Measurements from ENCODE around the gene SLC7A4.
"Not testable (repeated sequence)": the region's sequence is repeated elsewhere in the genome, so short reads cannot be mapped to it uniquely, and the experiment has no call there.

The SLC7A4 gene

GRCh38 chr22:21032037-21032867, at the start of gene SLC7A4:
Gene SLC7A4 (minus strand): TSS chr22:21032561. CDS start chr22:21031812, 749 bp downstream.
- DNase-seq: no peak

GRCh38 chr22:21080435-21081137, 48.2 kb upstream of the SLC7A4 start:
- no peak for DNase-seq

- DNase-seq: no peak
These were observed 47.1 kb upstream of the SLC7A4 start for GRCh38 chr22:21079493-21079892.

- no peak for DNase-seq
These were observed 46.6 kb upstream of the SLC7A4 start for GRCh38 chr22:21078916-21079315.

- no peak for DNase-seq
These were observed 45.6 kb upstream of the SLC7A4 start for GRCh38 chr22:21077884-21078508.

- no peak for DNase-seq
These were observed 44.7 kb upstream of the SLC7A4 start for GRCh38 chr22:21076912-21077625.

- DNase-seq: no peak
These were observed 43.3 kb upstream of the SLC7A4 start for GRCh38 chr22:21075516-21076138.

GRCh38 chr22:21074102-21074715, 41.8 kb upstream of the SLC7A4 start:
- DNase-seq: no peak

GRCh38 chr22:21073482-21073881, 41.1 kb upstream of the SLC7A4 start:
- no peak for DNase-seq

GRCh38 chr22:21073023-21073422, 40.7 kb upstream of the SLC7A4 start:
- DNase-seq: no peak

- not testable (repeated sequence) for DNase-seq
These were observed 39.4 kb upstream of the SLC7A4 start for GRCh38 chr22:21071796-21072195.

- no peak for DNase-seq
These were observed 38.6 kb upstream of the SLC7A4 start for GRCh38 chr22:21070690-21071615.

- DNase-seq: no peak
These were observed 37.0 kb upstream of the SLC7A4 start for GRCh38 chr22:21069375-21069774.

- DNase-seq: no peak
These were observed 36.4 kb upstream of the SLC7A4 start for GRCh38 chr22:21068681-21069276.

GRCh38 chr22:21067901-21068680, 35.7 kb upstream of the SLC7A4 start:
- DNase-seq: no peak

- DNase-seq: no peak
These were observed 34.9 kb upstream of the SLC7A4 start for GRCh38 chr22:21067075-21067900.

GRCh38 chr22:21064917-21065864, 32.8 kb upstream of the SLC7A4 start:
- no peak for DNase-seq

GRCh38 chr22:21064425-21064824, 32.1 kb upstream of the SLC7A4 start:
- DNase-seq: not testable (repeated sequence)

All from activated CD4-positive, alpha-beta T cell treated with anti-CD3 and anti-CD28 coated beads, Interleukin-2, amount 50 U/mL, for 1 hour (primary cell).